IMR-90 (cell line): ENCODE results near the gene HDAC9.

ENCODE experiments used
- TF ChIP-seq, protein P1 (sequence below): fragments of 150-350 bp; IDR thresholded peaks from 2 replicates; pipeline ENCODE4 v1.6.1; 2017; ENCODE audit warnings: mild to moderate bottlenecking, antibody characterized with exemption, low read length, low read depth
- TF ChIP-seq, protein P2 (sequence below): conservative IDR thresholded peaks from 2 replicates; pipeline ENCODE4 v1.5.1; 2012; ENCODE audit warnings: mild to moderate bottlenecking, low read depth, low read length, improper control_type of control experiment

DNA sequence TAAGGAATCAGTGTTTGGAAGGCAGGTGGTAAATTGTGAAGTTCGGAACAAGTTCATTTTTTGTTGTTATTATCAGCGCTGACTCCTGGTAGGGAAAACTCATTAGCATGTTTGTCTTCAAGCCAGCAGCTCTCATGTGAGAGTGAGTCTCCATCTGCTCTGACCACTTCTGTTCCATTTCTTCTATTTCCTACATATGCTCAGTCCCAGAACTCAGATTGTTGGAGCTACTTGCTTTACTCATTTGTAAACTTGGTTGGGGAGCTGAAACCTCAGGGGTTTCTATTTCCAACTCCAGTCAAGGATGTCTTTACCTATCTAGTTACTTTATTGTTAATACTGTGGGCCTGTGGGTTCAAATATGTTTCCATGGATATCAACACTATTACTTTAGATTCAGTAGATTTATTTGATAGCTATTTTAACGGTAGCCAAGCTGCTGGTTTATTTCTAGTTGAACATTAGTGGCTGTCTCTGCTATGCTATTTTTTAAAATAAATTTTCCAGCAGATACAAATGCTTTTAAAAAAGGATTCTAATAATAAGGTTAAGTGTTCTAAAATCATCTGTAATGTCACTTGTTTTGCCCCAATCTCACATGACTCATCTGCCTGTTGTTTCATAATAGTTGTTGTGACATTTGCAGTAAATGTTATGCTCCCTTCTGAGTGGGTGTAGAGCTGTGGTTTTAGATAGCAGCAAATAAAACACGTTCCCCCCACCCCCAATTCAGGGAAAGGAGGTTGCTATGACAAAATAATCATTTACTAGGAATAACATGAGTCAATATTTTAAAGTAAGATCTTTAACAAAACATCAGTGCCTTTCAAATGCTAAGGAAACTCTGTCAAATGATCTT lies 143.3 kb downstream of the HDAC9 start:
- TF ChIP-seq, protein P1, sequence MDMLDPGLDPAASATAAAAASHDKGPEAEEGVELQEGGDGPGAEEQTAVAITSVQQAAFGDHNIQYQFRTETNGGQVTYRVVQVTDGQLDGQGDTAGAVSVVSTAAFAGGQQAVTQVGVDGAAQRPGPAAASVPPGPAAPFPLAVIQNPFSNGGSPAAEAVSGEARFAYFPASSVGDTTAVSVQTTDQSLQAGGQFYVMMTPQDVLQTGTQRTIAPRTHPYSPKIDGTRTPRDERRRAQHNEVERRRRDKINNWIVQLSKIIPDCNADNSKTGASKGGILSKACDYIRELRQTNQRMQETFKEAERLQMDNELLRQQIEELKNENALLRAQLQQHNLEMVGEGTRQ = no peak
- TF ChIP-seq, protein P2, sequence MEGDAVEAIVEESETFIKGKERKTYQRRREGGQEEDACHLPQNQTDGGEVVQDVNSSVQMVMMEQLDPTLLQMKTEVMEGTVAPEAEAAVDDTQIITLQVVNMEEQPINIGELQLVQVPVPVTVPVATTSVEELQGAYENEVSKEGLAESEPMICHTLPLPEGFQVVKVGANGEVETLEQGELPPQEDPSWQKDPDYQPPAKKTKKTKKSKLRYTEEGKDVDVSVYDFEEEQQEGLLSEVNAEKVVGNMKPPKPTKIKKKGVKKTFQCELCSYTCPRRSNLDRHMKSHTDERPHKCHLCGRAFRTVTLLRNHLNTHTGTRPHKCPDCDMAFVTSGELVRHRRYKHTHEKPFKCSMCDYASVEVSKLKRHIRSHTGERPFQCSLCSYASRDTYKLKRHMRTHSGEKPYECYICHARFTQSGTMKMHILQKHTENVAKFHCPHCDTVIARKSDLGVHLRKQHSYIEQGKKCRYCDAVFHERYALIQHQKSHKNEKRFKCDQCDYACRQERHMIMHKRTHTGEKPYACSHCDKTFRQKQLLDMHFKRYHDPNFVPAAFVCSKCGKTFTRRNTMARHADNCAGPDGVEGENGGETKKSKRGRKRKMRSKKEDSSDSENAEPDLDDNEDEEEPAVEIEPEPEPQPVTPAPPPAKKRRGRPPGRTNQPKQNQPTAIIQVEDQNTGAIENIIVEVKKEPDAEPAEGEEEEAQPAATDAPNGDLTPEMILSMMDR = no peak
